Left ventricle myocardium superior (tissue), 1 donor: ENCODE results near the gene MRPL33. TPM values are rescaled to one million over a fixed set of nuclear protein-coding genes. Genes with fewer than 3 reads are reported as not detected.

ENCODE experiments used
- total RNA-seq: library from RNA; stranded (reverse); fragmentation: NEBNext Ultra II Directional; extraction: Animal tissue kit (Norgen Biotek cat#: 25700); gene quantifications from one replicate; pipeline ENCODE4 v1.2.1, GENCODE V29; 2021
- donor health status: DM: no; HTN: yes; CAD: no; lungs with severe emphysema.

The MRPL33 gene
- total RNA-seq, 1 donor from 2014 or later = 367 TPM

Other genes with a start within 250 kb of the MRPL33 start
- 20.8 TPM for gene ZNF512, start 188.7 kb upstream of the MRPL33 start, total RNA-seq
- gene CCDC121, start 142.7 kb upstream of the MRPL33 start, total RNA-seq = 6.5 TPM
- 20.1 TPM for gene GPN1, start 142.7 kb upstream of the MRPL33 start, total RNA-seq
- gene SUPT7L, start 108.1 kb upstream of the MRPL33 start, total RNA-seq = 28.1 TPM
- 19.2 TPM for gene SLC4A1AP, start 107.8 kb upstream of the MRPL33 start, total RNA-seq
- 3.3 TPM for gene RBKS, start 118.7 kb downstream of the MRPL33 start, total RNA-seq
- gene BABAM2, start 119.0 kb downstream of the MRPL33 start, total RNA-seq = 56.8 TPM